ENCODE measurements around the gene CKLF.
"Not testable (repeated sequence)": the region's sequence is repeated elsewhere in the genome, so short reads cannot be mapped to it uniquely, and the experiment has no call there.

The CKLF gene

DNA sequence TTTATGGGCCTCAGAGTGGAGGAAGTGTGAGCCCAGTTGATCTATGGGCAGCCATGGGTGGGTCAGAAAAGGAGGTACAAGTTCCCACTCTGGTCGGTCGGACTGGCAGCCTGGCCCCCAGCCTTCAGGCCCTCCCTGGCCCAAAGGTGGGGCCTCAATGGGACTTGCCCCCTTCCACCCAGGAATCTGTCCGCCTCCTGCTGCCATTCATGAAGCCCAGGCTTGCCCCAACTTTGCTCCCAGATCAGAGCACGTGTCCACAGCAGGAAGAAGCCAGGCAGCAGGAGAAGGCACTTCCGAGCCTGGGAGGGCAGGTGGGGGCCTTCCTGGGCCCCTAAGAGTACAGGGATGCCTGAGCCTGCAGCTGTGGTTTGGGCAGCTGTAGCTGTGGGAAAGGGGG is 49.1 kb downstream of the CKLF start:
- no peak for FAIRE-seq

- FAIRE-seq = no peak
Observed at GRCh38 chr16:66603537-66604375, 51.4 kb downstream of the CKLF start.

DNA sequence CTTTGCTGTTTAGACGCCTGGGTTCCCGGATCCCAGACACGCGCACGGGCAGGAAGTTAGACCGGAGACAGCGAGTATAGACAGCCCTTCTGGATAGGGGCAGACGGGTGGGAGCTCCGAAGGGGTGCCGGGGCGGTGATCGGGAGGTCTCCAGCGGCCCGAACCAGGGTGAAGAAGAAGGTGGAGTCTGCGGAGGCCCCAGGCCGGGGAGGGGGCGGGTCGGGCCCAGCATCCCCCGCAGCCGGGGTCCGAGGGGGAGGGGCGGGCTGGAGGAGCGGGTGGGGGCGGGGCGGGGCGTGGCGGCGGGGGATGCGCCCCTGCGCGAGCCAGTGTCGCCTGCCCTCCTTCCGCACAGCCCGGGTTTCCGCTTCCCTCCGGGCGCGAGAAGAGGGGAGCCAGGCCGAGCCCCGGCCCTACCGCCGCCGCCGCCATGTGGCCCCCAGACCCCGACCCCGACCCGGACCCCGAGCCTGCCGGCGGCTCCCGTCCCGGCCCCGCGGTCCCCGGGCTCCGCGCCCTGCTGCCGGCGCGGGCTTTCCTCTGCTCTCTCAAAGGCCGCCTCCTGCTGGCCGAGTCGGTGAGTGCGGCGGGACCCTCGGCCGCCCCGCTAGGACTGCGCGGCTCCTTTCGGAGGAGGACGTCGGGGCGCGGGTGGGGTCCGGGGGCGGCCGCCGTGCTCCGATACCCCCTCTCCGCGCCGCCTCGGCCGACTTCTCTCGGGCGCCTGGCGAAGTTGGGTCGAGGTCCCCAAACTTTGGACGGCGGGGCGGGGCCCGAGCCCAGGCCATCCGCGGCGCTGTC is 52.2 kb downstream of the CKLF start, which contains the start of gene CMTM3:
TSS of gene CMTM3 (plus strand) at position 329 of the 801 bp plus-strand sequence. CDS start at position 431, 102 bp downstream.
- no peak for FAIRE-seq

- FAIRE-seq = no peak
Observed at GRCh38 chr16:66605177-66605978, 53.0 kb downstream of the CKLF start.

DNA sequence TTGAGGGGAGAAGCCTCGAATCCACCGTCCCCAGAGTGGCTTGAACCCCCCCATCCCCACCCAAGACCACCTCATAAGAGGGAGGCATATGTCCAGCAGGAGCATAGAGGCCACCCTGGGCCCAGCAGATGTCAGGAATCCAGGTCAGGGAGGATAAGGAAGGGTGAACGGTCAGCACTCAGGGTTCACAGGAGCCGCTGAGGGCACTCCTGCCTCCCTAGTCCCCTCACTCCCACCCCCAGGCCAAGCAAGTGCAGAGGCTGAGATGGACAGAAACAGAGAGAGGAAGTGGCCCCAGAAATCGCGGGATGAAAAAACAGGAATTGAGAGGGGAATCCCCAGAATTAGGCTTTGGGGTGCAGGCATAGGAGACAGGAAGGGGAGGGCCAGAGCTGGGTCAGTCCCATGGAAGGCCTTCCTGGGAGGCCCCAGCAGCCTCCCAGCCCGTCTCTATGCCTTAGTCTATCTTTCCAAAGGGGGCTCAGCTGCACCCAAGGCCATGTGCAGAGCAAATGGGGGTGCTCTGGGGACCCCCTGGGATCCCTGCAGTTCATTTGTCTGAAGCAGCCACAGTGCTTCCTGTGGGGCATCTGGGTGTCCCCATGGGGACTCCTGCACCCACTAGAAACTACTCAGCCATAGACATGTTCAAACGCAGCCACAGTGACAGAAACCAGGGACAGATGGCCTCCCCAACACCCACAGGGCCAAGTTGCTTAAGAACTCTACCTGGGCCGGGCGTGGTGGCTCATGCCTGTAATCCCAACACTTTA is 53.8 kb downstream of the CKLF start:
- no peak for FAIRE-seq

- no peak for FAIRE-seq
Observed at GRCh38 chr16:66608241-66609138, 56.1 kb downstream of the CKLF start.

- no peak for FAIRE-seq
Observed at GRCh38 chr16:66609139-66609510, 56.7 kb downstream of the CKLF start.

- FAIRE-seq = no peak
Observed at GRCh38 chr16:66610111-66610820, 57.9 kb downstream of the CKLF start.

DNA sequence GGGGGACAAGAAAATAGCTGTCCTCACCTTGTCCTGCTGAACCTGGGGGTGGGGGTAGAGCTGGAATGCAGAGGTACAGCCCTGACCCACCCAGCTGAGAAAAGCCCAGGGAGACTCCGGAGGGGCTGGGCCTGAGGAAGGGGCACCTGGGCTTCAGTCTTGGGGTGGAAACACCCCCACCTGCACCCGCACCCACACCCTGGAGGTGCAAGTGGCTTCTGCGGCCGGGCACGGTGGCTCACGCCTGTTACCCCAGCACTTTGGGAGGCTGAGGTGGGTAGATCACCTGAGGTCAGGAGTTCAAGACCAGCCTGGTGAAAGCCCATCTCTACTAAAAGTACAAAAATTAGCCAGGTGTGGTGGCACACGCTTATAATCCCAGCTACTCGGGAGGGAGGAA is 59.5 kb downstream of the CKLF start:
- not testable (repeated sequence) for FAIRE-seq

- no peak for FAIRE-seq
Observed at GRCh38 chr16:66612422-66612821, 60.0 kb downstream of the CKLF start.

- FAIRE-seq = no peak
Observed at GRCh38 chr16:66614161-66614802, 61.9 kb downstream of the CKLF start.

All from islet of Langerhans (tissue), 1 donor.